GM06990 (cell line): ENCODE measurements around the gene RADX.

Experiments used
- DNase-seq: peaks from one replicate; pipeline ENCODE4 v3.0.0-alpha.2; 2011; ENCODE audit not compliant: insufficient read length; ENCODE audit errors: extremely low read depth
- H3K27me3 ChIP-seq: replicated peaks from 2 replicates; pipeline ENCODE4 v1.6.0; 2011; ENCODE audit warnings: low read length; ENCODE audit not compliant: control insufficient read depth, insufficient read depth
- H3K36me3 ChIP-seq: 2 replicates; pipeline ENCODE4 v1.5.1; 2011; ENCODE audit warnings: low read length; ENCODE audit not compliant: control insufficient read depth, insufficient read depth
- H3K4me3 ChIP-seq: replicated peaks from 2 replicates; pipeline ENCODE4 v1.5.1; 2011; ENCODE audit warnings: low read depth, mild to moderate bottlenecking, control low read depth, low read length
- TF ChIP-seq, protein P1 (sequence below): IDR thresholded peaks from 2 replicates; pipeline ENCODE4 v1.5.1; 2011; ENCODE audit warnings: low read length, control low read depth, mild to moderate bottlenecking, inconsistent platforms; ENCODE audit not compliant: insufficient read depth, poor library complexity, severe bottlenecking

RADX gene

DNA sequence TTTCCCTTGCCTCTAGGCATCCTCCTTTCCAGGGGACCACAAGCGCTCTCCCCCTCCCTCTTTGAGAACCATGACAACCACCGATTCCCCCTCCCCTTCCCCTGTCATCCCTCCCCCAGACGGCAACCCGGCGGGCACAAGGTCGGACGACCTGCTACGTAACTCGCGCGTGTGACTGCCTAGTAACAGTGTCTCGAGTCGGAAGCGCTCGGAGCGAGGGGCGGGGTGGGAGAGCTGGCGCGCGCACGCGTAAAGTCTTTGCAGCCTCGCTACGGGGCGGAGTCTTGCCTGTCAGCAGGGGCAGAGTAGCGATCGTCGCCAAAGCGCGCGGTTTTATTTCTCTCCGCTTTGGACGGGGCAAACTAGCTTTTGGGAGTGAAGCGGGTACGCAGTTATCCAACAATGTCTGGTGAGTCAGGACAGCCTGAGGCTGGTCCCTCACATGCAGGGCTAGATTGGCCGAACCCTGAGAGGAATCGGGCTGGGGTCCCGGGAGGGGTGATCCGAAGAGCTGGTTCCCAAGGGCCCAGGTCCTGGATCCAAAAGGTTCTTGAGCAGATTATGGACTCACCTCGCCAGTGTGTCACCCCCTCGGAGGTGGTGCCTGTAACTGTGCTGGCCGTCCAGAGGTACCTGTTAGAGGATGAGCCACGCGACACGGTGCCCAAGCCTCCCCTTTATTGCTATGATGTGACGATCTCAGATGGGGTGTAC lies at the start of gene RADX:
Gene RADX, plus strand, starts transcription at position 300 of the 714 bp plus-strand sequence. Its CDS starts 103 bp downstream, at position 403.
- Histone ChIP-seq H3K4me3 (peak within 1 kb of the TSS; percentile 74), H3K27me3 (no peaks in the 10 kb centered on the region), H3K36me3 (no peaks in the 10 kb centered on the region)
- TF ChIP-seq, protein P1, sequence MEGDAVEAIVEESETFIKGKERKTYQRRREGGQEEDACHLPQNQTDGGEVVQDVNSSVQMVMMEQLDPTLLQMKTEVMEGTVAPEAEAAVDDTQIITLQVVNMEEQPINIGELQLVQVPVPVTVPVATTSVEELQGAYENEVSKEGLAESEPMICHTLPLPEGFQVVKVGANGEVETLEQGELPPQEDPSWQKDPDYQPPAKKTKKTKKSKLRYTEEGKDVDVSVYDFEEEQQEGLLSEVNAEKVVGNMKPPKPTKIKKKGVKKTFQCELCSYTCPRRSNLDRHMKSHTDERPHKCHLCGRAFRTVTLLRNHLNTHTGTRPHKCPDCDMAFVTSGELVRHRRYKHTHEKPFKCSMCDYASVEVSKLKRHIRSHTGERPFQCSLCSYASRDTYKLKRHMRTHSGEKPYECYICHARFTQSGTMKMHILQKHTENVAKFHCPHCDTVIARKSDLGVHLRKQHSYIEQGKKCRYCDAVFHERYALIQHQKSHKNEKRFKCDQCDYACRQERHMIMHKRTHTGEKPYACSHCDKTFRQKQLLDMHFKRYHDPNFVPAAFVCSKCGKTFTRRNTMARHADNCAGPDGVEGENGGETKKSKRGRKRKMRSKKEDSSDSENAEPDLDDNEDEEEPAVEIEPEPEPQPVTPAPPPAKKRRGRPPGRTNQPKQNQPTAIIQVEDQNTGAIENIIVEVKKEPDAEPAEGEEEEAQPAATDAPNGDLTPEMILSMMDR: no peak
- peak; percentile 89 for DNase-seq

DNA sequence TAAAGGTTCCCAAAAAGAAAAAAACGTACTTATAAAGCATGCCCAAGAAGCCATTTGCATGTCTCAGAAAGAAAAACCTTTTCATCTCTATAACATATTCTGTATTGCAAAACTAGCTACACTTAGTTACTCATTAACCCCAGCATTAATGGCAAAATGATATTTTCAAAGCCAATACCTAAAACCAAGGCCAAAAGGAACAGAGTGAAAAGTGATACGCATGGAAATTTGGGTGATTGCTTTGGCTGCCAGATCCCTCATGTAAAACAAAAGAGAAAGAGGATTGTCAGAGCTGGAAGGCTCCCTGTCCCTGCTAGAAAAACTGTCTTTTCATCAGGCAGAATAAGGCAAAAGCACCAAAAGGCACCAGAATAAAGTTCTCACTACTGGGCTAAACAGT lies 46.8 kb upstream of the RADX start:
- DNase-seq: no peak
- TF ChIP-seq, protein P1: no peak
- H3K36me3 ChIP-seq: no peaks in the 10 kb centered on the region
- H3K27me3 ChIP-seq: no peaks in the 10 kb centered on the region
- H3K4me3 ChIP-seq: no peak overlapping the region

GRCh38 chrX:106566362-106566761 lies 45.4 kb upstream of the RADX start:
- DNase-seq: no peak
- TF ChIP-seq, protein P1: no peak

GRCh38 chrX:106581856-106582255 lies 29.9 kb upstream of the RADX start:
- H3K36me3 ChIP-seq: no peaks in the 10 kb centered on the region
- TF ChIP-seq, protein P1: no peak
- no peak overlapping the region for H3K4me3 ChIP-seq
- DNase-seq: no peak
- no peaks in the 10 kb centered on the region for H3K27me3 ChIP-seq

More at GRCh38 chrX:106566362-106566761, 45.4 kb upstream of the RADX start:
- Histone ChIP-seq H3K4me3 (no peak overlapping the region), H3K27me3 (no peaks in the 10 kb centered on the region), H3K36me3 (no peaks in the 10 kb centered on the region)

- TF ChIP-seq, protein P1: no peak
- no peak for DNase-seq
- H3K4me3 ChIP-seq: no peak overlapping the region
- no peaks in the 10 kb centered on the region for H3K36me3 ChIP-seq
- no peaks in the 10 kb centered on the region for H3K27me3 ChIP-seq
Observed at GRCh38 chrX:106585478-106585877, 26.3 kb upstream of the RADX start.
